HepG2 (cell line): ENCODE data around the gene HSPB9. TPM values are rescaled to one million over a fixed set of nuclear protein-coding genes. Genes with fewer than 3 reads are reported as not detected.
A peak's percentile ranks its signal among the peaks of the same experiment; 100 is the strongest.

ENCODE experiments used
- BRCA1 ChIP-seq: sonication (generic); formaldehyde crosslinking; IDR thresholded peaks from 2 replicates; pipeline ENCODE4 v1.4.0; 2020; ENCODE audit warnings: missing genetic modification reagents
- CEBPZ ChIP-seq: IDR thresholded peaks from 2 replicates; pipeline ENCODE4 v1.6.1; 2012; ENCODE audit warnings: low read length, improper control_type of control experiment
- DMAP1 ChIP-seq: IDR thresholded peaks from 2 replicates; pipeline ENCODE4 v1.6.1; 2016
- FOXJ3 ChIP-seq: sonication (generic); formaldehyde crosslinking; IDR thresholded peaks from 2 replicates; pipeline ENCODE4 v1.4.0; 2020; ENCODE audit warnings: missing genetic modification reagents, mild to moderate bottlenecking, borderline replicate concordance
- GATA4 ChIP-seq: sonication (generic); IDR thresholded peaks from 2 replicates; pipeline ENCODE4 v1.6.1; 2016; ENCODE audit warnings: antibody characterized with exemption, low read depth, borderline replicate concordance
- MTF2 ChIP-seq: sonication (generic); formaldehyde crosslinking; IDR thresholded peaks from 2 replicates; pipeline ENCODE4 v1.5.0; 2020; ENCODE audit warnings: missing genetic modification reagents, borderline replicate concordance
- NR2F1 ChIP-seq, 2 experiments: fragments of 450-650 bp in 1 of 2; formaldehyde crosslinking in 1 of 2; IDR thresholded peaks; 2 replicates each; pipeline versions ENCODE4 v1.5.0 to v1.6.1; 2016 to 2020; ENCODE audit warnings: mild to moderate bottlenecking in 1 of 2, missing compliant biosample characterization in 1 of 2, missing genetic modification reagents in 1 of 2, moderate library complexity in 1 of 2
- PHF20 ChIP-seq: sonication (generic); formaldehyde crosslinking; IDR thresholded peaks from 2 replicates; pipeline ENCODE4 v1.5.0; 2020; ENCODE audit warnings: mild to moderate bottlenecking, missing genetic modification reagents
- PHF5A ChIP-seq: IDR thresholded peaks from one replicate; pipeline ENCODE4 v1.6.1; 2018; ENCODE audit warnings: low read depth, missing genetic modification reagents; ENCODE audit not compliant: unreplicated experiment
- RAD21 ChIP-seq: fragments of 450-650 bp; formaldehyde crosslinking; IDR thresholded peaks from 2 replicates; pipeline ENCODE4 v1.5.0; 2020; ENCODE audit warnings: mild to moderate bottlenecking
- SP1 ChIP-seq, 2 experiments: fragments of 450-650 bp in 1 of 2; sonication (generic) in 1 of 2; formaldehyde crosslinking in 1 of 2; IDR thresholded peaks; 2 replicates each; pipeline versions ENCODE4 v1.4.0 to v1.6.1; 2016 to 2020; ENCODE audit warnings: missing genetic modification reagents in 1 of 2
- SRSF1 ChIP-seq: fragments of 200-400 bp; formaldehyde crosslinking; optimal IDR thresholded peaks from 2 replicates; pipeline ENCODE3; 2017; ENCODE audit warnings: mild to moderate bottlenecking, low read depth, low read length, moderate library complexity
- TAF15 ChIP-seq: fragments of 200-400 bp; formaldehyde crosslinking; IDR thresholded peaks from one replicate; pipeline ENCODE4 v1.6.1; 2018; ENCODE audit warnings: mild to moderate bottlenecking, low read depth, low read length; ENCODE audit not compliant: poor library complexity, severe bottlenecking
- TFDP2 ChIP-seq: sonication (generic); formaldehyde crosslinking; IDR thresholded peaks from 2 replicates; pipeline ENCODE4 v1.4.0; 2020; ENCODE audit warnings: missing genetic modification reagents
- TGIF2 ChIP-seq: IDR thresholded peaks from 2 replicates; pipeline ENCODE4 v1.6.1; 2016; ENCODE audit warnings: control low read depth, missing compliant biosample characterization
- ZBTB46 ChIP-seq: sonication (generic); formaldehyde crosslinking; IDR thresholded peaks from 2 replicates; pipeline ENCODE4 v1.4.0; 2020; ENCODE audit warnings: mild to moderate bottlenecking, missing genetic modification reagents, borderline replicate concordance
- ZNF10 ChIP-seq: sonication (generic); formaldehyde crosslinking; IDR thresholded peaks from 2 replicates; pipeline ENCODE4 v1.4.0; 2020; ENCODE audit warnings: mild to moderate bottlenecking, low read depth, missing genetic modification reagents, borderline replicate concordance
- ZNF207 ChIP-seq: fragments of 450-650 bp; IDR thresholded peaks from 2 replicates; pipeline ENCODE4 v1.6.1; 2016; ENCODE audit warnings: antibody characterized with exemption, borderline replicate concordance
- ZNF431 ChIP-seq: sonication (generic); formaldehyde crosslinking; IDR thresholded peaks from 2 replicates; pipeline ENCODE4 v1.9.0; 2022; ENCODE audit warnings: missing genetic modification reagents, low read depth, mild to moderate bottlenecking, borderline replicate concordance
- ZNF576 ChIP-seq: sonication (generic); formaldehyde crosslinking; IDR thresholded peaks from 2 replicates; pipeline ENCODE4 v1.4.0; 2020; ENCODE audit warnings: mild to moderate bottlenecking, missing genetic modification reagents
- ZNF780A ChIP-seq: sonication (generic); formaldehyde crosslinking; IDR thresholded peaks from 2 replicates; pipeline ENCODE4 v1.8.0; 2022; ENCODE audit warnings: mild to moderate bottlenecking, missing genetic modification reagents, moderate library complexity
- ZSCAN31 ChIP-seq: sonication (generic); formaldehyde crosslinking; IDR thresholded peaks from 2 replicates; pipeline ENCODE4 v1.5.0; 2020; ENCODE audit warnings: low read depth, mild to moderate bottlenecking, missing genetic modification reagents
- polyA plus RNA-seq, 8 experiments: library from polyadenylated mRNA; depleted of rRNA in 3 of 8; stranded (reverse) in 7 of 8; unstranded in 1 of 8; fragments of >200 nt; fragmentation: Illumina TruSeq in 4 of 8; extraction: Trizol in 4 of 8; gene quantifications; 2 replicates each; pipeline versions ENCODE4 v1.2.1 to v1.2.3, GENCODE V29; 2011 to 2016; ENCODE audit warnings: low read depth in 4 of 8, missing spikeins in 1 of 8, mixed read lengths in 1 of 8; ENCODE audit not compliant: insufficient read depth in 1 of 8
- total RNA-seq, 5 experiments: library from RNA; depleted of rRNA; stranded (reverse); fragments of >200 nt; fragmentation: Illumina TruSeq; extraction: Trizol; gene quantifications; 2 replicates each; pipeline ENCODE4 v1.2.3, GENCODE V29; 2016; ENCODE audit warnings: low read depth in 1 of 5

HSPB9 gene
- total and polyA plus RNA-seq, 2 of the 13 experiments (the other 11 are each of a cell fraction or from before 2014, with no cell fraction given): 0.05 to 0.24 TPM

GRCh38 chr17:42120770-42121769, 1.5 kb upstream of the HSPB9 start, which contains the start of gene KAT2A (continued):
- TF ChIP-seq MTF2 (CRISPR knock-in tag): no peak
- TF ChIP-seq PHF5A: peak; percentile 51
- no peak for TF ChIP-seq ZNF576 (CRISPR knock-in tag)
- peak; percentile 81; the same call in 1 of the 2 replicates for TF ChIP-seq DMAP1 (CRISPR knock-in tag)
- TF ChIP-seq ZSCAN31 (CRISPR knock-in tag): 0 out of 2 replicates have a peak, but pooled peaks have one; percentile 51
- TF ChIP-seq FOXJ3 (CRISPR knock-in tag): no peak
- TF ChIP-seq SP1 (IDR thresholded peaks at IDR 0.05): no peak
- TF ChIP-seq SP1 (CRISPR knock-in tag; IDR thresholded peaks at IDR 0.05): no peak
- TF ChIP-seq TFDP2 (CRISPR knock-in tag): peak; percentile 66
- TF ChIP-seq ZNF10 (CRISPR knock-in tag): no peak
- TF ChIP-seq ZBTB46: no peak
- peak; percentile 40; the same call in 1 of the 2 replicates for TF ChIP-seq ZNF431 (CRISPR knock-in tag)
- no peak for TF ChIP-seq SRSF1
- TF ChIP-seq ZNF207: no peak
- TF ChIP-seq ZNF780A (CRISPR knock-in tag): no peak
- no peak for TF ChIP-seq TAF15
- TF ChIP-seq NR2F1 (CRISPR knock-in tag; IDR thresholded peaks at IDR 0.05): no peak
- no peak for TF ChIP-seq RAD21 (CRISPR knock-in tag)
- TF ChIP-seq CEBPZ: no peak
- TF ChIP-seq PHF20 (CRISPR knock-in tag): peak; percentile 54
- TF ChIP-seq TGIF2 (CRISPR knock-in tag): peak; percentile 69; the same call in 1 of the 2 replicates
- TF ChIP-seq GATA4: no peak
- TF ChIP-seq BRCA1 (CRISPR knock-in tag): no peak
